ENCODE data around the gene TCF12.

TCF12 gene

GRCh38 chr15:57327985-57328471 lies 409.6 kb downstream of the TCF12 start:
- DNase-seq: no peak

- no peak for DNase-seq
Measured at GRCh38 chr15:57328479-57328878, 410.0 kb downstream of the TCF12 start.

- DNase-seq: no peak
Measured at GRCh38 chr15:57328897-57329296, 410.5 kb downstream of the TCF12 start.

- DNase-seq: no peak
Measured at GRCh38 chr15:57329582-57330367, 411.3 kb downstream of the TCF12 start.

- DNase-seq: no peak
Measured at GRCh38 chr15:57330619-57331340, 412.3 kb downstream of the TCF12 start.

GRCh38 chr15:57332326-57332725 lies 413.9 kb downstream of the TCF12 start:
- no peak for DNase-seq

- no peak for DNase-seq
Measured at GRCh38 chr15:57333487-57333886, 415.0 kb downstream of the TCF12 start.

GRCh38 chr15:57334257-57334656 lies 415.8 kb downstream of the TCF12 start:
- DNase-seq: no peak

- DNase-seq: no peak
Measured at GRCh38 chr15:57335293-57335715, 416.9 kb downstream of the TCF12 start.

- DNase-seq: no peak
Measured at GRCh38 chr15:57335719-57336118, 417.3 kb downstream of the TCF12 start.

GRCh38 chr15:57337868-57338411 lies 419.5 kb downstream of the TCF12 start:
- no peak for DNase-seq

- DNase-seq: no peak
Measured at GRCh38 chr15:57339321-57339720, 420.9 kb downstream of the TCF12 start.

Data from stimulated activated CD4-positive, alpha-beta T cell treated with anti-CD3 and anti-CD28 coated beads, Interleukin-1b, Interleukin-23, amount 100 ng/mL, for 48 hours (primary cell).